ENCODE measurements around the gene CHP2. TPM values are rescaled to one million over a fixed set of nuclear protein-coding genes. Genes with fewer than 3 reads are reported as not detected.

CHP2 gene
- total RNA-seq, 5 donors from 2014 or later (not counting 1 experiment from before 2014, with no cell fraction given), result not detected

DNA sequence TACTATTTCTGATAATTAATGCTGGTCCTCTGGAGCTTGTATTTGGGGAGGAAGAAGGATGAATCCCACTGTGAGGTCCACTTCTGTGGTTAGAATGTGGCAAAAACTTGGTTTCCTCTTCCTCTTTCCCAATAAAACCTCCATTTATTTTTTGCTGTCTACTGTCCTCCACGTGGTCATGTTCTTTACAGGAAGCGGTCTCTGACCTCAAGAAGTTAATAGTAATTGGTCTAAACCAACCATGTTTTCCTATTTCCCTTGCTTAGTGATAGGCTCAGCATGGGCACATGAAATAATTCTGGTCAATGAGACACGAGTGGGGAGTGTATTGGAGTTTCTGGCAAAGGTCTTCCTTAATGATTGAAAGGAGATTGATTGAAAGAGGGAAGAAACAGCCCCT lies 33.9 kb downstream of the CHP2 start:
- no peak overlapping the region for H3K4me3 ChIP-seq (ENCODE audit: control insufficient read depth in 1 of 2, extremely low read depth in 1 of 2, low read length in 1 of 2)
- Mint-ChIP-seq H3K4me3 (no peak overlapping the region), H3K4me1 (no peaks in the 10 kb centered on the region), H3K36me3 (no peaks in the 10 kb centered on the region), H3K9me3 (no peaks in the 10 kb centered on the region), H3K27me3 (peaks cover 8 to 16% of the 10 kb centered on the region in 2 donors), H3K27ac (no peak overlapping the region)
- ATAC-seq (replicated peaks in 1 of 4) (no peak), DNase-seq (no peak)
- no peaks in the 10 kb centered on the region for H3K27me3 ChIP-seq (replicated peaks in 1 of 2; ENCODE audit: control insufficient read depth in 2 of 2, extremely low read depth in 1 of 2, insufficient read depth in 2 of 2, low read length in 1 of 2)
- H3K4me1 ChIP-seq (ENCODE audit: control insufficient read depth in 1 of 2, extremely low read depth in 1 of 2, insufficient read depth in 2 of 2, low read length in 2 of 2), result no peaks in the 10 kb centered on the region
- ChIA-PET POLR2A (no interaction called here), CTCF (no interaction called here)
- H3K27ac ChIP-seq (ENCODE audit: low read length), result no peak overlapping the region
- H3K9me3 ChIP-seq, result no peaks in the 10 kb centered on the region
- no CpG with 5 or more reads among the region's 3 CpGs for WGBS (ENCODE audit: insufficient coverage)
- H3K36me3 ChIP-seq (ENCODE audit: control insufficient read depth in 2 of 2, extremely low read depth in 1 of 2, insufficient read depth in 1 of 2, low read length in 1 of 2), result no peaks in the 10 kb centered on the region

DNA sequence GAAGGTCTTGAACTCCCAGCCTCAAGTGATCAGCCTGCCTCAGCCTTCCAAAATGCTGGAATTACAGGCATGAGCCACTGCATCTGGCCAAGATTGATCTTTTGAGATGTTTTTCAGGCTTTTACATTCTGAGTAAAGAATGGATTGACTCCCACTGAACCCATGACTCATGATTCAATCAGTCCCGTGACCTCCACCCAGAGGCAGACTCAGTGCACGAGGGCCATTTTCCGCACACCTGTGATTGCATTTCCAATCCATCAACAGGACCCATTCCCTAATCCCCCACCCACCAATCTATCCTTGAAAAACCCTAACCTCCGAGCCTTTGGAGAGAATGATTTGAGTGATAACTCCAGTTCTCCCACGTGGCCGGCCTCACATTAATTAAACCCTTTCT lies 40.6 kb downstream of the CHP2 start:
- Histone ChIP-seq H3K9me3 (no peaks in the 10 kb centered on the region), H3K4me3 (ENCODE audit: control insufficient read depth in 1 of 2, extremely low read depth in 1 of 2, low read length in 1 of 2) (no peak overlapping the region), H3K27me3 (replicated peaks in 1 of 2; ENCODE audit: control insufficient read depth in 2 of 2, extremely low read depth in 1 of 2, insufficient read depth in 2 of 2, low read length in 1 of 2) (no peaks in the 10 kb centered on the region), H3K27ac (ENCODE audit: low read length) (no peak overlapping the region), H3K36me3 (ENCODE audit: control insufficient read depth in 2 of 2, extremely low read depth in 1 of 2, insufficient read depth in 1 of 2, low read length in 1 of 2) (no peaks in the 10 kb centered on the region), H3K4me1 (ENCODE audit: control insufficient read depth in 1 of 2, extremely low read depth in 1 of 2, insufficient read depth in 2 of 2, low read length in 2 of 2) (no peaks in the 10 kb centered on the region)
- no peak for ATAC-seq (replicated peaks in 1 of 4)
- WGBS (ENCODE audit: insufficient coverage), result 100% methylated on average over 3 of the region's 6 CpGs
- H3K36me3 Mint-ChIP-seq, result no peaks in the 10 kb centered on the region
- H3K9me3 Mint-ChIP-seq, result no peaks in the 10 kb centered on the region
- H3K4me3 Mint-ChIP-seq, result no peak overlapping the region
- ChIA-PET CTCF (no interaction called here), POLR2A (no interaction called here)
- no peaks in the 10 kb centered on the region for H3K27me3 Mint-ChIP-seq
- no peak for DNase-seq
- no peaks in the 10 kb centered on the region for H3K4me1 Mint-ChIP-seq
- no peak overlapping the region for H3K27ac Mint-ChIP-seq

DNA sequence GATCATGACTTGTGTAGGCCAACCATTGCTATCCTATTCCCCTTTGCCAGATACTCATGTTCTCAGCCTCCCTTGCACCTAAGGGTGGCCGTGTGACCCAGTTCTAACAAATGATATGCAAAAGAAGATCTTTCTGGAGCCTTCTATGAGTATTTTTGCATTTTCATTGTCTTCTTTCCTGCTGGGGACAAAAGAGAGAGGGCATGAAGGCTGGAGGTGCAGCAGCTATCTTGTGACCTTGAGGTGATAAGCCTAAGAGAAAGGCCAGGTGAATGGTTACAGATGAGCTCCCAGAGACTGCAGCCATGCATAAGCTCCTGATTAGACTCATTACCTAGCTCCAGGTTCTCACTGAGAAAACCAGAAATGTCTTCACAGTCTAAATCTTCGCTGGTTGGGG lies 42.1 kb downstream of the CHP2 start:
- H3K27me3 ChIP-seq (replicated peaks in 1 of 2; ENCODE audit: control insufficient read depth in 2 of 2, extremely low read depth in 1 of 2, insufficient read depth in 2 of 2, low read length in 1 of 2), result no peaks in the 10 kb centered on the region
- H3K9me3 Mint-ChIP-seq, result no peaks in the 10 kb centered on the region
- no peak for DNase-seq
- H3K27me3 Mint-ChIP-seq, result no peaks in the 10 kb centered on the region
- no peak overlapping the region for H3K4me3 ChIP-seq (ENCODE audit: control insufficient read depth in 1 of 2, extremely low read depth in 1 of 2, low read length in 1 of 2)
- WGBS (ENCODE audit: insufficient coverage), result 80% methylated on average over 1 of the region's 2 CpGs
- H3K27ac Mint-ChIP-seq, result no peak overlapping the region
- H3K4me1 Mint-ChIP-seq, result peaks cover 0 to 4% (median 0%) of the 10 kb centered on the region in 3 donors
- POLR2A ChIA-PET, result no interaction called here
- no peaks in the 10 kb centered on the region for H3K36me3 Mint-ChIP-seq
- no peaks in the 10 kb centered on the region for H3K36me3 ChIP-seq (ENCODE audit: control insufficient read depth in 2 of 2, extremely low read depth in 1 of 2, insufficient read depth in 1 of 2, low read length in 1 of 2)
- no peaks in the 10 kb centered on the region for H3K9me3 ChIP-seq
- no peak overlapping the region for H3K4me3 Mint-ChIP-seq
- peaks cover 0 to 3% of the 10 kb centered on the region in 2 experiments for H3K4me1 ChIP-seq (ENCODE audit: control insufficient read depth in 1 of 2, extremely low read depth in 1 of 2, insufficient read depth in 2 of 2, low read length in 2 of 2)
- CTCF ChIA-PET, result interaction anchor here (0.6 to 1.5 kb wide), 4 partner anchors 30 to 708 kb away, joined by 3 to 7 read pairs (median 4); no protein-coding TSS in a partner anchor
- ATAC-seq (replicated peaks in 1 of 4), result no peak
- no peak overlapping the region for H3K27ac ChIP-seq (ENCODE audit: low read length)

DNA sequence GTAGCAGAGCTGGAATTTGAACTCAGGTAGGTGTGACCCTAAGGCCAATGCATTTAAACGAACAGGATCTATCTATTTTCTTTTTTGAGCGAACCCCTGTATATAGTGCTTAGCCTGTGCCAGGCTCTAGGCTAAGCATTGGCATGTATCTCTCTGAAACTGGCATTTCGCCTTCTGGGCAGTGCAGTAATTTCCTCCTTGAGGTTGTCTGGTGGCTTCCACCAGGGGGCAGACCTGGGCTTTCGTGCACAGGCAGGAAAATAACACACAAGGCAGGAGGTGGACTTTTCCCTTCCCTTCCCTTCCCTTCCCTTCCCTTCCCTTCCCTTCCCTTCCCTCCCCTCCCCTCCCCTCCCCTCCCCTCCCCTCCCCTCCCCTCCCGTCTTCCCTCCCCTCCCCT lies 46.6 kb downstream of the CHP2 start:
- CTCF ChIA-PET, result interaction anchor here (0.7 to 7.8 kb wide), 8 partner anchors 58 to 703 kb away, joined by 3 to 146 read pairs (median 4); no protein-coding TSS in a partner anchor

DNA sequence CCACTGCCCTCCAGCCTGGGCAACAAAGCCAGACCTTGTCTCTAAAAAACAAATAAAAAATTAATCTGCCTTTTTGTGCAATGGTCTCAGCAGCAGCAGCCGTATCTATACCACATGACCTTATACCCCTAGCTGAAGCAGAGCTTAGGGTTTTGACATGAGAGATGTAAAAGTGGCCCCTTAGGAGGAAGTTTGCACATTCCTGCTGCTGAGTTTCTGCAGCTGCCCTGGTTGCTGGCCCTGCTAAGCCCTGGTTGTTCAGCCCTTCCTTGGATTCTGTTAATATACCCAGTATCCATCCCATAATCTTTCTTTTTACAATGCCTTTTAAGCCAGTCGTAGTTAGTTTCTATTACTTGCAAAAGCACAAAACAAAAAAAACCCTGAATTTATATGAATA lies 48.0 kb downstream of the CHP2 start:
- no peaks in the 10 kb centered on the region for H3K9me3 Mint-ChIP-seq
- Histone ChIP-seq H3K4me1 (ENCODE audit: control insufficient read depth in 1 of 2, extremely low read depth in 1 of 2, insufficient read depth in 2 of 2, low read length in 2 of 2) (peaks cover 0 to 7% of the 10 kb centered on the region in 2 experiments), H3K27me3 (replicated peaks in 1 of 2; ENCODE audit: control insufficient read depth in 2 of 2, extremely low read depth in 1 of 2, insufficient read depth in 2 of 2, low read length in 1 of 2) (no peaks in the 10 kb centered on the region), H3K4me3 (ENCODE audit: control insufficient read depth in 1 of 2, extremely low read depth in 1 of 2, low read length in 1 of 2) (no peak overlapping the region), H3K9me3 (no peaks in the 10 kb centered on the region), H3K27ac (ENCODE audit: low read length) (no peak overlapping the region), H3K36me3 (ENCODE audit: control insufficient read depth in 2 of 2, extremely low read depth in 1 of 2, insufficient read depth in 1 of 2, low read length in 1 of 2) (no peaks in the 10 kb centered on the region)
- ChIA-PET POLR2A (no interaction called here), CTCF (interaction anchor here (0.5 to 7.8 kb wide), 25 partner anchors 9 to 798 kb away, joined by 3 to 146 read pairs (median 4); partner anchors contain the start of gene PRKCB (in 1 of the 2))
- H3K36me3 Mint-ChIP-seq, result no peaks in the 10 kb centered on the region
- no peak for DNase-seq
- peaks cover 10 to 16% (median 16%) of the 10 kb centered on the region in 3 donors for H3K4me1 Mint-ChIP-seq
- H3K27me3 Mint-ChIP-seq, result no peaks in the 10 kb centered on the region
- WGBS (ENCODE audit: insufficient coverage), result no CpG with 5 or more reads among the region's 2 CpGs
- ATAC-seq (replicated peaks in 1 of 4), result no peak
- no peak overlapping the region for H3K27ac Mint-ChIP-seq
- H3K4me3 Mint-ChIP-seq, result no peak overlapping the region

More for the DNA sequence above, 46.6 kb downstream of the CHP2 start:
- H3K4me3 Mint-ChIP-seq, result no peak overlapping the region
- WGBS (ENCODE audit: insufficient coverage), result 0% methylated on average over 2 of the region's 5 CpGs
- POLR2A ChIA-PET, result no interaction called here
- Histone ChIP-seq H3K36me3 (ENCODE audit: control insufficient read depth in 2 of 2, extremely low read depth in 1 of 2, insufficient read depth in 1 of 2, low read length in 1 of 2) (no peaks in the 10 kb centered on the region), H3K9me3 (no peaks in the 10 kb centered on the region), H3K27ac (ENCODE audit: low read length) (no peak overlapping the region), H3K27me3 (replicated peaks in 1 of 2; ENCODE audit: control insufficient read depth in 2 of 2, extremely low read depth in 1 of 2, insufficient read depth in 2 of 2, low read length in 1 of 2) (no peaks in the 10 kb centered on the region), H3K4me3 (ENCODE audit: control insufficient read depth in 1 of 2, extremely low read depth in 1 of 2, low read length in 1 of 2) (no peak overlapping the region), H3K4me1 (ENCODE audit: control insufficient read depth in 1 of 2, extremely low read depth in 1 of 2, insufficient read depth in 2 of 2, low read length in 2 of 2) (peaks cover 0 to 7% of the 10 kb centered on the region in 2 experiments)
- ATAC-seq (replicated peaks in 1 of 4) (peak; percentile 61 to 72 (median 63)), DNase-seq (peak; percentile 39 to 88 (median 72))
- no peaks in the 10 kb centered on the region for H3K36me3 Mint-ChIP-seq
- H3K27me3 Mint-ChIP-seq, result no peaks in the 10 kb centered on the region
- no peaks in the 10 kb centered on the region for H3K9me3 Mint-ChIP-seq
- H3K27ac Mint-ChIP-seq, result no peak overlapping the region
- H3K4me1 Mint-ChIP-seq, result peaks cover 10 to 16% (median 11%) of the 10 kb centered on the region in 3 donors

DNA sequence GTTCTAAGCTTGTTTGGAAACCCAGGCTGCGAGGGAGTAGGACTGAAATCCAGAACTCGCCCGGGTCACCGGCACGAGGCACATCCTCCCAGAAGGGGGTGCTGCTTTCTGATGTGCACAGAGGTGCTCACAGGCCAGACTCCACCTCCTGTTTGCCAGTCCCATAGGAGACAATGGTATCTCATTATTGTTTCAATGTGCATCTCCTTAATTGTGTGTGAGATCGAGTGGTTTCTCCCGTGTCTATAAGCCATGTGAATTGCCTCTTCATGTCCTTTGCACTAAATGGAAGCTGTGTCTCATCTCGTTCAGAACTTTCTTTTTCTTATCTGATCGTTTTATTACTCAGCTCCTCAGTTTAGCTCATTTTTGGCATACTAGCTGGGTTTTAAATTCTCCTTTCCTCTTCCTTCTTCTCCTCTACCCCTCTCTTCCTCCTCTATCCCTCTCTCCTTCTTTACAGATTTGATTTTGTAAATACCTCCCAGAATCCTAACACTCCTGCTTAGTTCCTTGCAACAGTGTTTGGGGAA lies 48.8 kb downstream of the CHP2 start:
- Histone ChIP-seq H3K27me3 (replicated peaks in 1 of 2; ENCODE audit: control insufficient read depth in 2 of 2, extremely low read depth in 1 of 2, insufficient read depth in 2 of 2, low read length in 1 of 2) (no peaks in the 10 kb centered on the region), H3K4me3 (ENCODE audit: control insufficient read depth in 1 of 2, extremely low read depth in 1 of 2, low read length in 1 of 2) (no peak overlapping the region), H3K4me1 (ENCODE audit: control insufficient read depth in 1 of 2, extremely low read depth in 1 of 2, insufficient read depth in 2 of 2, low read length in 2 of 2) (peaks cover 0 to 7% of the 10 kb centered on the region in 2 experiments), H3K27ac (ENCODE audit: low read length) (no peak overlapping the region), H3K36me3 (ENCODE audit: control insufficient read depth in 2 of 2, extremely low read depth in 1 of 2, insufficient read depth in 1 of 2, low read length in 1 of 2) (no peaks in the 10 kb centered on the region), H3K9me3 (no peaks in the 10 kb centered on the region)
- H3K4me3 Mint-ChIP-seq, result peak overlapping the region in 1 of 3 donors; percentile 57
- ChIA-PET CTCF (interaction anchor here (0.5 to 7.8 kb wide), 21 partner anchors 9 to 712 kb away, joined by 3 to 146 read pairs (median 5); partner anchors contain the start of gene PRKCB (in 1 of the 2)), POLR2A (interaction anchor here in 1 of 2 donors (0.7 kb wide), 1 partner anchor 157 kb away, joined by 3 read pairs; no protein-coding TSS in a partner anchor)
- peak overlapping the region in 1 of 2 donors; percentile 7 for H3K27ac Mint-ChIP-seq
- DNase-seq (peak; percentile 47 to 79 (median 68)), ATAC-seq (replicated peaks in 1 of 4) (peak; percentile 94 to 99 (median 96))
- no peaks in the 10 kb centered on the region for H3K27me3 Mint-ChIP-seq
- H3K36me3 Mint-ChIP-seq, result no peaks in the 10 kb centered on the region
- peaks cover 10 to 16% (median 16%) of the 10 kb centered on the region in 3 donors for H3K4me1 Mint-ChIP-seq
- 17% methylated on average over 4 of the region's 9 CpGs for WGBS (ENCODE audit: insufficient coverage)
- H3K9me3 Mint-ChIP-seq, result no peaks in the 10 kb centered on the region
